Parathyroid adenoma (tissue), 2 donors: ENCODE results near the gene CLASRP.

Experiments used
- H2AFZ ChIP-seq: fragments of 300-600 bp; sonication (generic); one replicate; pipeline ENCODE4 v1.7.0; 2017; ENCODE audit warnings: antibody characterized with exemption, mild to moderate bottlenecking
- H3K27ac ChIP-seq: fragments of 300-600 bp; sonication (generic); one replicate; pipeline ENCODE4 v1.7.0; 2017
- H3K27me3 ChIP-seq: fragments of 300-600 bp; sonication (generic); one replicate; pipeline ENCODE4 v1.7.0; 2017; ENCODE audit warnings: low read length; ENCODE audit not compliant: control insufficient read depth, insufficient read depth
- H3K36me3 ChIP-seq: fragments of 300-600 bp; sonication (generic); one replicate; pipeline ENCODE4 v1.7.0; 2017; ENCODE audit warnings: low read length; ENCODE audit not compliant: control insufficient read depth, insufficient read depth
- H3K4me1 ChIP-seq: fragments of 300-600 bp; sonication (generic); one replicate; pipeline ENCODE4 v1.7.0; 2017; ENCODE audit warnings: control low read depth
- H3K4me2 ChIP-seq: fragments of 300-600 bp; sonication (generic); one replicate; pipeline ENCODE4 v1.7.0; 2017; ENCODE audit warnings: low read length
- H3K4me3 ChIP-seq: fragments of 300-600 bp; sonication (generic); one replicate; pipeline ENCODE4 v1.7.0; 2017; ENCODE audit warnings: low read depth, low read length
- H3K79me2 ChIP-seq: fragments of 300-600 bp; sonication (generic); one replicate; pipeline ENCODE4 v1.7.0; 2017; ENCODE audit warnings: control low read depth
- H3K9ac ChIP-seq: fragments of 300-600 bp; sonication (generic); one replicate; pipeline ENCODE4 v1.7.0; 2017; ENCODE audit warnings: mild to moderate bottlenecking
- H3K9me3 ChIP-seq: fragments of 300-600 bp; sonication (generic); one replicate; pipeline ENCODE4 v1.7.0; 2017; ENCODE audit warnings: low read length; ENCODE audit not compliant: control insufficient read depth
- TF ChIP-seq, protein P1 (sequence below): fragments of 300-600 bp; sonication (generic); IDR thresholded peaks from one replicate; pipeline ENCODE4 v1.7.0; 2017; ENCODE audit warnings: antibody characterized with exemption, mild to moderate bottlenecking
- donor health status: primary hyperparathyroidism.

The CLASRP gene

DNA sequence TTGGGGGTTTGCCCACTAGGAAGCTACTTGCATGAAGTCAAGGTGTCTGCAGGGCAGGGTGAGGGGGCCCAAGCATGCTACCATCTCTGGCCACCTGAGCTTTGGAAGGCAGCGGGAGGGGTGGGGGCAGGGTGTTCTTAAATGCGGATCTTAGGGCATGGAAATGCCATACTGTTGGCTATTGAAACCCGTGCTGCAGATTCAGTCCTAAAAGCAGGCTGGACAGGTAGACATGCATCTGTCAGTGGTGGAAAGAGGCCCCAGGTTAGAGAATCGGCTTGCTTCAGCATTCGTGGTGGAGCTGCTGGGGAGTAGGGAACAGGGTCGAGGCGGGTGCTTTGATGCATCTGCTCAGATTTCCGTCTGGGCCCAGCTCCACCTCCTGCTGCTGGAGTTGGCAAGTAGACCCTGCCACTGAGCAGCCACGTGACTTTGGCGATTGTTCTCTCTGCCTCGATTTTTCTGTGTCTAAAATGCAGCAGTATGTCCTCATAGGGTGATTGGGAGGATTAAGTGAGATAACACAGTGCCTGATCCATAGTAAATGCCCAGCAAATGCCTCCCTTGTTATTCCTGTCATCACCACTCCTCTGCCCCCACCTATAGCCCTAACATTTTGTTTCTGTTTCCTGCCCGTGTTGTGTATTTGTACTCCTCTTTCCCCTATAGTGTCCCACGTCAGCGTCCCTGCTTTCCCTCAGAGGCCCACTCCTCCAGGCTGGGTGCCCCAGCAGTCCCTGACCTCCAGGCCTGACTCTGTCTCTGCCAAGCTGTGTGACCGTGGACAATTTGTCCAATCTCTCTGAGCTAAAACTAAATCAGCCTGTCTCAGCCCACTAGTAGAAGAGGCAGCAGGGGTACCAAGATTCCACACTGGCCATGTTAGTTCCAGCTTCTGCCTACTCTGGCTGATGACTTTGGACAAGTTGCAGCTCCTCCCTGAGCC, 59.9 kb downstream of the CLASRP start:
- TF ChIP-seq, protein P1, sequence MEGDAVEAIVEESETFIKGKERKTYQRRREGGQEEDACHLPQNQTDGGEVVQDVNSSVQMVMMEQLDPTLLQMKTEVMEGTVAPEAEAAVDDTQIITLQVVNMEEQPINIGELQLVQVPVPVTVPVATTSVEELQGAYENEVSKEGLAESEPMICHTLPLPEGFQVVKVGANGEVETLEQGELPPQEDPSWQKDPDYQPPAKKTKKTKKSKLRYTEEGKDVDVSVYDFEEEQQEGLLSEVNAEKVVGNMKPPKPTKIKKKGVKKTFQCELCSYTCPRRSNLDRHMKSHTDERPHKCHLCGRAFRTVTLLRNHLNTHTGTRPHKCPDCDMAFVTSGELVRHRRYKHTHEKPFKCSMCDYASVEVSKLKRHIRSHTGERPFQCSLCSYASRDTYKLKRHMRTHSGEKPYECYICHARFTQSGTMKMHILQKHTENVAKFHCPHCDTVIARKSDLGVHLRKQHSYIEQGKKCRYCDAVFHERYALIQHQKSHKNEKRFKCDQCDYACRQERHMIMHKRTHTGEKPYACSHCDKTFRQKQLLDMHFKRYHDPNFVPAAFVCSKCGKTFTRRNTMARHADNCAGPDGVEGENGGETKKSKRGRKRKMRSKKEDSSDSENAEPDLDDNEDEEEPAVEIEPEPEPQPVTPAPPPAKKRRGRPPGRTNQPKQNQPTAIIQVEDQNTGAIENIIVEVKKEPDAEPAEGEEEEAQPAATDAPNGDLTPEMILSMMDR = no peak
- H3K4me2 ChIP-seq = peak overlapping the region; percentile 8
- no peaks in the 10 kb centered on the region for H3K9me3 ChIP-seq
- H3K27me3 ChIP-seq = no peaks in the 10 kb centered on the region
- H3K4me3 ChIP-seq = no peak overlapping the region
- H3K36me3 ChIP-seq = no peaks in the 10 kb centered on the region
- peak overlapping the region; percentile 12 for H3K27ac ChIP-seq
- H3K9ac ChIP-seq = no peak overlapping the region
- H2AFZ ChIP-seq = no peak overlapping the region
- H3K79me2 ChIP-seq = peaks cover 87% of the 10 kb centered on the region
- peaks cover 56% of the 10 kb centered on the region for H3K4me1 ChIP-seq

DNA sequence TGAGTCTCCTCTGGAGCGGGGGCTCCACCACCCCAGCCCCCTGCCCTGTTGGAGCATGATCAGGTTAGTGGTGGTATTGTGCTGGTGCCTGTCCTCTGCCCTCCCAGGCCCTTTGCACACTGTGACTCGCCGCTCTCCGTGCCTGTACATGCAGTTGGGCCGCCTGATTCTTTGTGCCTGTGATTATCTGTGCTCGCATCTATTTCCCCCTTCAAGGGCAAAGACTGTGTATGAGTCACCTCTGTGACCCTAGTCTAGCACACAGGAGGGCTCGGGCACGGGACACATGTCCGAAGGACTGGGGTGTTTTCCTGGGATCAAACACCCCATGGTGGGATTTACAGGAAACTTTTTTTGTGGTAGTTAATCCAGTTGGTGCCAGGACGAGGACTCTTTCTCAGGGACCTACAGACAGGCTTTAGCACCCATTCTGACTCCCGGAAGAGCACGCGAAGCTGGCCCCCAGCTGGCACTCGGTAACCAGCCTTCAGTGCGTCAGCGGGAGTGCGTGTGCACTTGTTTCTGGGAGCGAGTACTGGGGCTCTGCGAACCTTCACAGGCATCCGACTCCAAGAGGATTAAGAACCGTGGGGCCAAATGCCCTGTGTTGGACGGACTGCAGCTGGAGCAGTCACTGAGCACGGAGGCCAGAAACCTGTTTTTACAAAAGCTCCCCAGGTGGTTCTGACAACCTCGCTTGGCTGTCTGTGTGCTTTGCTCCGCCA, 60.8 kb downstream of the CLASRP start:
- Histone ChIP-seq H3K9ac (no peak overlapping the region), H3K9me3 (no peaks in the 10 kb centered on the region), H3K27me3 (no peaks in the 10 kb centered on the region), H3K36me3 (no peaks in the 10 kb centered on the region), H3K79me2 (peaks cover 87% of the 10 kb centered on the region), H3K27ac (peak overlapping the region; percentile 22), H3K4me3 (no peak overlapping the region), H2AFZ (no peak overlapping the region), H3K4me1 (peaks cover 55% of the 10 kb centered on the region), H3K4me2 (peak overlapping the region; percentile 15)
- TF ChIP-seq, protein P1 = no peak

DNA sequence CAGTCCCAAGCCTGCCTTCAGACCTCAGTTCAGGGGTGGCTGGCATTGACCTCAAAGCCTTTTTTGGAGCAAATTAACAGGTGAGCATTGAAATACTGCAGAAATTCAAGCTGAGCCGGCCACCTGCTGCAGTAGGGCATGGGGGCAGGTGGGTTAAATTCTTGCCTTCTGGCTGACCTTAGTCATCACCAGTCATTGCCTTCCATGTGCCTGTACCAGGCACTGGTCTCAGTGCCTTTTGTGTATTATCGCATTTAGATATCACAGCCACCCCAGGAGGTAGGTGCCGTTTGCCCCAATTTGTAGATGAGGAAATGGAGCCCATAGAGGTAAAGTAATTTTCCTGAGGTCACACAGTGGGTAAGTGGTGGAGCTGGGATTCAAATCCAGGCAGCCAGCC, 61.4 kb downstream of the CLASRP start:
- peaks cover 87% of the 10 kb centered on the region for H3K79me2 ChIP-seq

DNA sequence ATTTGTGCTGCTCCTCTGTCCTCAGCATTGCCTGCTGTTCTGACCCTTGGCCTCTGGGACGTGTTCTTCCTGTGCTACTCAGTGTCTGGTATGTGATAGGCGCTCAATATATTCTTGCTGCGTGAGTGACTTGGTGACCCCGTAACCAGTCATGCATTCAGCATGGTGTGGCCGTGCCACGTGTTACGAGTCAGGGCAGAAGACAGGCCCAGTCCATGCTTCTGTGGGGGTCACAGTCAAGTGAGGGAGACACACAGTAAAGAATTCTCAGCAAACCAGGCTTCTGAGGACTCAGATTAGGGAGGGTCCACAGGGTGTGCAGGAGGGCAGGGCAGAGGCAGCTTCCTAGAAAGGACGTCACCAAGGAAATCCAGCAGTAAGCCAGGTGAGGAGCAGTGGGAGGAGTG, 62.0 kb downstream of the CLASRP start:
- no peak overlapping the region for H3K9ac ChIP-seq
- TF ChIP-seq, protein P1 = no peak
- no peaks in the 10 kb centered on the region for H3K9me3 ChIP-seq
- H3K79me2 ChIP-seq = peaks cover 88% of the 10 kb centered on the region
- no peak overlapping the region for H2AFZ ChIP-seq
- no peak overlapping the region for H3K4me2 ChIP-seq
- H3K4me1 ChIP-seq = peaks cover 48% of the 10 kb centered on the region
- no peak overlapping the region for H3K27ac ChIP-seq
- H3K36me3 ChIP-seq = no peaks in the 10 kb centered on the region
- no peaks in the 10 kb centered on the region for H3K27me3 ChIP-seq
- H3K4me3 ChIP-seq = no peak overlapping the region

More for the DNA sequence above, 61.4 kb downstream of the CLASRP start:
- no peak overlapping the region for H3K9ac ChIP-seq
- H3K27ac ChIP-seq = no peak overlapping the region
- no peaks in the 10 kb centered on the region for H3K27me3 ChIP-seq
- peaks cover 49% of the 10 kb centered on the region for H3K4me1 ChIP-seq
- no peaks in the 10 kb centered on the region for H3K36me3 ChIP-seq
- H3K4me2 ChIP-seq = no peak overlapping the region
- H3K4me3 ChIP-seq = no peak overlapping the region
- no peak overlapping the region for H2AFZ ChIP-seq
- no peaks in the 10 kb centered on the region for H3K9me3 ChIP-seq
- TF ChIP-seq, protein P1 = no peak
